K562 treated with DMSO at 1 percent for 12 hours (cell line): ENCODE results near the gene NBAS. TPM values are rescaled to one million over a fixed set of nuclear protein-coding genes. Genes with fewer than 3 reads are reported as not detected.

ENCODE experiments used
- total RNA-seq: library from RNA; unstranded; fragments of 300-600 nt; gene quantifications from 2 replicates; pipeline ENCODE4 v1.2.3, GENCODE V29; 2022; ENCODE audit not compliant: insufficient read depth

NBAS gene
- 55.7 and 70.0 TPM in 2 replicates for total RNA-seq

DNA sequence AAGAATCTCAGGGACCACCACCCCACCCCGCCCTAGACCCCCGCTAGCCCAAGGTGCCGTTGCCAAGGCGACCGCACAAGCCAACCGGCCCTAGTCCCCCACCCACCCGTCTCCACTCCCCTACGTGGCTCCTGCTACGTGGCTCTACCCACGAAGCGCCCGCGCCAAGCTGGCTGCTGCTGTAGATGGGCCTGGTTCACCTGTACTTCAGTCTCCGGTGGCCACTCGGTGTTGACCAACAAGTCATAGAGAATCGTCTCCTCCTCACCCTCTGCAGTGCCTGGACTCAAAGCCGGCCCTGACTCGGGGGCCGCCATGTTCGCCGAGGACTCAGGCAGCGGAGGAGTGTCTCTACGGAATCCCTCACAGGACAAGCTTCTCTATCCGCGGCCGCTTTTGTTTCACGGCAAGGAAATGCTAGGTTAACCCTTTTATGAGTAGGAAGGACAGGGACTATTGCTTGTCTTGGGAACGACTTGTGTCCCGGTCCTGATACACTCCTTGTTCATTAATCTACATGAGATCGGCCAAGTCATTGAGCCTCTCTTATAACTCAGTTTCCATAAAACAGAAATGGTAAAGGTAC, at the start of gene NBAS:
TSS of gene NBAS (minus strand) at position 347 of the 586 bp plus-strand sequence. CDS start at position 317, 30 bp downstream.

GRCh38 chr2:15591692-15592463, 30.7 kb upstream of the NBAS start, which contains the start of gene DDX1:
TSS of gene DDX1 (plus strand) at chr2:15591868. CDS start at chr2:15591934, 66 bp downstream.

Other genes starting within 250 kb of the NBAS start
- 84.4 and 131 TPM in 2 replicates for gene DDX1, start 30.5 kb upstream of the NBAS start, total RNA-seq